Ovary (tissue), 9 donors: ENCODE results near the gene RELA. TPM values are rescaled to one million over a fixed set of nuclear protein-coding genes. Genes with fewer than 3 reads are reported as not detected.

Source experiments
- DNase-seq, 5 donors: peaks; one replicate each; pipeline ENCODE4 v3.0.0-alpha.2; 2019 to 2020
- H3K27ac ChIP-seq, 2 donors: fragments of 200-600 bp; one replicate each; pipeline versions ENCODE4 v1.5.1 to v1.8.0; 2019 to 2022
- H3K27me3 ChIP-seq: fragments of 200-600 bp; one replicate; pipeline ENCODE4 v1.8.0; 2022
- H3K36me3 ChIP-seq: fragments of 200-600 bp; sonication (generic); one replicate; pipeline ENCODE4 v1.5.1; 2019
- H3K4me1 ChIP-seq: one replicate; pipeline ENCODE4 v1.8.1; 2013; ENCODE audit warnings: mild to moderate bottlenecking, moderate library complexity; ENCODE audit not compliant: insufficient read depth
- H3K4me3 ChIP-seq: fragments of 200-600 bp; sonication (generic); one replicate; pipeline ENCODE4 v1.5.1; 2017
- H3K9me3 ChIP-seq, 2 donors: fragments of 200-600 bp in 1 of 2; sonication (generic) in 1 of 2; one replicate each; pipeline versions ENCODE4 v1.5.1 to v1.8.1; 2013 to 2019; ENCODE audit warnings: mild to moderate bottlenecking in 1 of 2, moderate library complexity in 1 of 2
- CTCF ChIP-seq, 3 donors: fragments of 450-650 bp in 2 of 3; fragments of 200-600 bp in 1 of 3; IDR thresholded peaks; one replicate each; pipeline versions ENCODE4 v1.5.1 to v1.8.0; 2016 to 2022; ENCODE audit warnings: antibody characterized with exemption in 3 of 3, mild to moderate bottlenecking in 1 of 3
- EP300 ChIP-seq: sonication (generic); formaldehyde crosslinking; IDR thresholded peaks from one replicate; pipeline ENCODE4 v1.6.1; 2017; ENCODE audit warnings: antibody characterized with exemption
- POLR2A ChIP-seq: fragments of 450-650 bp; IDR thresholded peaks from one replicate; pipeline ENCODE4 v1.6.1; 2017; ENCODE audit warnings: antibody characterized with exemption, mild to moderate bottlenecking, moderate library complexity
- WGBS, 3 donors: extraction: QIAGEN DNeasy Blood & Tissue Kit in 1 of 3; methylation state at CpG; one replicate each; pipeline versions ENCODE4 v1.1.5 to v1.1.7; 2013 to 2017; 5-methylcytosine and 5-hydroxymethylcytosine counted together
- intact Hi-C, 4 donors: fragments of 100-400 bp; cut with DNase I; formaldehyde crosslinking; loops; one replicate each; pipeline versions ENCODE4 v1.11.0 to v1.15.1; 2022 to 2023
- polyA plus RNA-seq, 2 donors: library from polyadenylated mRNA; stranded (reverse); fragments of 200-250 nt in 1 of 2; fragments of 350-450 nt in 1 of 2; fragmentation: Illumina TruSeq in 1 of 2; extraction: RNeasy Lipid Tissue Mini Kit (QIAGEN cat#74804) in 1 of 2; gene quantifications; one replicate each; pipeline ENCODE4 v1.2.3, GENCODE V29; 2013 to 2014
- total RNA-seq, 7 donors: library from RNA; depleted of rRNA in 2 of 7; stranded (reverse); fragments of >200 nt in 2 of 7; fragmentation: NEBNext Ultra II Directional in 3 of 7; extraction: Animal tissue kit (Norgen Biotek cat#: 25700) in 3 of 7; gene quantifications; one replicate each; pipeline versions ENCODE4 v1.1.0 to v1.2.4, GENCODE V29; 2016 to 2023
- donor health status: DM: no; HTN: no; CAD: no; lungs with moderate emphysema.
- donor health status: DM: no; HTN: no; CAD: no.
- donor health status: Bipolar disorder and iron deficiency.
- donor health status: DM: yes; HTN: yes; CAD: no.
- donor health status: DM: no; HTN: no; CAD: no.
- donor health status: DM: yes; HTN: yes; CAD: no.

The RELA gene
- total and polyA plus RNA-seq, 9 donors = 50.8 to 102 (median 83.2) TPM

DNA sequence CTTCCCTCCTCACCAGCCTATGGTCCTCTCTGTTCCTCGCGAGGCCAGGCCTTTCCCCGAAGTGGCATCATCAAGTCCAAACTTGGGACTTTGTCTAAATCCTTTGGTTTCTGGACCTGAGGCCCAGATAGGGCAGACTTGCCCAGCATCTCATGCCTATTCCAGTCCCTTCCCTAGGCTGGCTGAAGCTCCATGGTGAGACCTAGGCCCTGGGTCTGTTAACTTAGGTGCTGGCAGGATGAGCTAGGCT is 11.5 kb downstream of the RELA start:
- DNase-seq = peak in 1 of 5 donors; percentile 38
- Histone ChIP-seq H3K36me3 (no peaks in the 10 kb centered on the region), H3K4me3 (no peak overlapping the region), H3K27me3 (no peaks in the 10 kb centered on the region), H3K9me3 (no peaks in the 10 kb centered on the region), H3K27ac (peak overlapping the region; percentile 74 to 98), H3K4me1 (peaks cover 19% of the 10 kb centered on the region)
- WGBS, 3 donors = 88 to 95% (median 91%) methylated on average over 3 of the region's 3 CpGs
- intact Hi-C loops = loop anchor here in 2 of 4 donors (5.0 kb wide), 1 partner anchor 79 kb away; the partner anchor contains the start of genes FAM89B (in 2 of the 2) and ZNRD2 (in 2 of the 2)
- TF ChIP-seq POLR2A (no peak), CTCF (IDR thresholded peaks at IDR 0.05) (no peak), EP300 (no peak)

DNA sequence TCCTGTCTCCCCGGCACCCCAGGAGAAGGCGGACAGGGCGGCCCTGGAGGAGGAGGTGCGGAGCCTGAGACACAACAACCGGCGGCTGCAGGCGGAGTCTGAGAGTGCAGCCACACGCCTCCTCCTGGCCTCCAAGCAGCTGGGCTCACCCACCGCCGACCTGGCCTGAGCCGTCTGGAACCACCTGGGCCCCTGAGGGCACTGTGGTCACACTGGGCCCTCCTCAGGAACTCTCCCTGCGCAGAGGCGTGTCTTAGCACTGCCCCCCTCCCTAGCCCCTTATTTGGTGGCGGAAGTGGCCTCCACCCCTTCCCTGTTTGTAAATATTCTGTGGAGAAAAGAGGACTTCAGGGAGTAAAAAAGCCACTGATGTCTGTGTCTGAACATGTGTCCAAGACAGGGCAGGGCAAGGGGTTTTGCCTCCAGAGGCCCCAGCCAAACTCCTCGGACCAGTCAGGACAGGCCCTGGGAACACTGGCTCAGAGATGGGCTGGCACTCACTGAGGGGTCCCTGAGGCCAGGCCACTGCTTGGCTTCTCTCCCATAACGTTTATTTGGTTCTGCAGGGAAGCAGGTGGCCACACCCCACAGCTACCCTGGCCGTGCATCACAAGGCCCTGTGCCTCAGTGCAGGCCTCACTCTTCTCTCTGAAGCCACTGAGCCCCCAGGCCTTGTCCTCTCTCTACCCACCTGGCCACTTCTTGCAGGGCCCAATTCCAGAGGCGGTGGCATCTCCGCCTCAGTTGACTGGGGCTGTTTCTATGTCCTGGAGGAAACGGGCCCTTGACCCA is 12.0 kb downstream of the RELA start:
- Histone ChIP-seq H3K9me3 (no peaks in the 10 kb centered on the region), H3K4me3 (no peak overlapping the region), H3K27ac (peak overlapping the region; percentile 59 to 98), H3K27me3 (no peaks in the 10 kb centered on the region), H3K36me3 (no peaks in the 10 kb centered on the region), H3K4me1 (peaks cover 19% of the 10 kb centered on the region)
- intact Hi-C loops = loop anchor here in 2 of 4 donors (5.0 kb wide), 1 partner anchor 78 kb away; the partner anchor contains the start of genes FAM89B (in 2 of the 2) and ZNRD2 (in 2 of the 2)
- TF ChIP-seq CTCF (IDR thresholded peaks at IDR 0.05) = no peak
- TF ChIP-seq POLR2A = no peak
- no peak for TF ChIP-seq EP300
- peak in 4 of 5 donors; percentile 51 to 70 (median 61) for DNase-seq
- WGBS, 3 donors = 42 to 47% (median 46%) methylated on average over 18 to 20 of the region's 20 CpGs

GRCh38 chr11:65649656-65650546 is 12.8 kb downstream of the RELA start:
- 70 to 85% (median 74%) methylated on average over 16 of the region's 16 CpGs for WGBS, 3 donors
- intact Hi-C loops = loop anchor here in 2 of 4 donors (5.0 kb wide), 1 partner anchor 78 kb away; the partner anchor contains the start of genes FAM89B (in 2 of the 2) and ZNRD2 (in 2 of the 2)
- Histone ChIP-seq H3K9me3 (no peaks in the 10 kb centered on the region), H3K27ac (peak overlapping the region; percentile 59 to 98), H3K4me1 (peaks cover 19% of the 10 kb centered on the region), H3K4me3 (no peak overlapping the region), H3K27me3 (no peaks in the 10 kb centered on the region), H3K36me3 (no peaks in the 10 kb centered on the region)
- peak in 3 of 5 donors; percentile 35 to 47 (median 45) for DNase-seq
- TF ChIP-seq CTCF (IDR thresholded peaks at IDR 0.05) (no peak), POLR2A (no peak), EP300 (no peak)

- intact Hi-C loops = no loop called here
- DNase-seq = peak; percentile 54 to 71 (median 66)
- H3K36me3 ChIP-seq = no peaks in the 10 kb centered on the region
- H3K4me3 ChIP-seq = no peak overlapping the region
- WGBS, 3 donors = 54 to 72% (median 59%) methylated on average over 12 of the region's 12 CpGs
- H3K27ac ChIP-seq = peak overlapping the region in 1 of 2 donors; percentile 98
- H3K27me3 ChIP-seq = no peaks in the 10 kb centered on the region
- no peaks in the 10 kb centered on the region for H3K9me3 ChIP-seq
- TF ChIP-seq CTCF (IDR thresholded peaks at IDR 0.05) (no peak), EP300 (no peak), POLR2A (no peak)
- peaks cover 19% of the 10 kb centered on the region for H3K4me1 ChIP-seq
Observed at GRCh38 chr11:65648997-65649493, 13.7 kb downstream of the RELA start.
